K562 (cell line): Measurements from ENCODE around the gene CCDC9B. TPM values are rescaled to one million over a fixed set of nuclear protein-coding genes. Genes with fewer than 3 reads are reported as not detected.
A peak's percentile ranks its signal among the peaks of the same experiment; 100 is the strongest.

ENCODE experiments used
- CHCHD3 ChIP-seq: fragments of 250-450 bp; sonication (Bioruptor Pico); IDR thresholded peaks from 2 replicates; pipeline ENCODE4 v2.1.2; 2022; ENCODE audit warnings: mild to moderate bottlenecking
- EP300 ChIP-seq: IDR thresholded peaks from 2 replicates; pipeline ENCODE4 v1.6.1; 2012; ENCODE audit warnings: low read length, improper control_type of control experiment
- MCM3 ChIP-seq: fragments of 450-650 bp; IDR thresholded peaks from 2 replicates; pipeline ENCODE4 v1.6.1; 2016
- MYC ChIP-seq, 2 experiments: fragments of 250-450 bp in 1 of 2; sonication (Bioruptor Pico) in 1 of 2; IDR thresholded peaks; 2 replicates each; pipeline versions ENCODE4 v1.5.1 to v1.6.1; 2012 to 2021; ENCODE audit warnings: low read depth in 2 of 2, borderline replicate concordance in 1 of 2, improper control_type of control experiment in 1 of 2, low read length in 1 of 2, mild to moderate bottlenecking in 1 of 2, moderate library complexity in 1 of 2
- PCBP2 ChIP-seq: fragments of 200-400 bp; formaldehyde crosslinking; IDR thresholded peaks from 2 replicates; pipeline ENCODE4 v1.6.1; 2018; ENCODE audit warnings: low read length, low read depth, mild to moderate bottlenecking, moderate library complexity; ENCODE audit not compliant: poor library complexity, severe bottlenecking
- RNF2 ChIP-seq: sonication (generic); IDR thresholded peaks from 2 replicates; pipeline ENCODE4 v1.6.1; 2016
- TCF7 ChIP-seq: sonication (generic); IDR thresholded peaks from 2 replicates; pipeline ENCODE4 v1.6.1; 2016; ENCODE audit warnings: antibody characterized with exemption, borderline replicate concordance
- ZBTB8A ChIP-seq: fragments of 450-650 bp; IDR thresholded peaks from 2 replicates; pipeline ENCODE4 v1.6.1; 2018; ENCODE audit warnings: mild to moderate bottlenecking, moderate library complexity; ENCODE audit not compliant: partially characterized antibody
- ZNF140 ChIP-seq: fragments of 250-450 bp; sonication (Bioruptor Pico); IDR thresholded peaks from 2 replicates; pipeline ENCODE4 v1.8.0; 2021; ENCODE audit warnings: moderate library complexity, mild to moderate bottlenecking, inconsistent platforms
- polyA plus RNA-seq, 8 experiments: library from polyadenylated mRNA; depleted of rRNA in 4 of 8; stranded (reverse) in 5 of 8; unstranded in 3 of 8; fragments of >200 nt; fragmentation: Nextera tagmentation in 2 of 8; fragmentation: Illumina TruSeq in 1 of 8; extraction: Ambion mirVana in 2 of 8; extraction: Trizol in 1 of 8; gene quantifications; 2 replicates each; pipeline versions ENCODE4 v1.2.1 to v1.2.3, GENCODE V29; 2011 to 2014; ENCODE audit warnings: inconsistent platforms in 1 of 8, missing spikeins in 1 of 8
- total RNA-seq, 7 experiments: library from RNA; depleted of rRNA in 6 of 7; stranded (reverse); fragments of >200 nt in 6 of 7; fragmentation: Illumina TruSeq in 2 of 7; extraction: Trizol in 2 of 7; gene quantifications; 2 replicates each; pipeline versions ENCODE4 v1.2.1 to v1.2.3, GENCODE V29; 2011 to 2021; ENCODE audit warnings: low replicate concordance in 1 of 7
- TF ChIP-seq, protein P1 (sequence below): fragments of 450-650 bp; IDR thresholded peaks from 2 replicates; pipeline ENCODE4 v1.6.1; 2017; ENCODE audit warnings: mild to moderate bottlenecking, moderate library complexity
- TF ChIP-seq, protein P2 (sequence below): sonication (generic); formaldehyde crosslinking; IDR thresholded peaks from 2 replicates; pipeline ENCODE4 v1.8.0; 2022; ENCODE audit warnings: mild to moderate bottlenecking, low read depth, missing genetic modification reagents
- TF ChIP-seq, protein P3 (sequence below): fragments of 450-650 bp; IDR thresholded peaks from 2 replicates; pipeline ENCODE4 v1.6.1; 2017; ENCODE audit warnings: antibody characterized with exemption

Gene CCDC9B
- total and polyA plus RNA-seq, 9 of the 15 experiments (the other 6 are each of a cell fraction or from before 2014, with no cell fraction given), result 0.01 to 0.47 (median 0.15) TPM; not detected in 1

DNA sequence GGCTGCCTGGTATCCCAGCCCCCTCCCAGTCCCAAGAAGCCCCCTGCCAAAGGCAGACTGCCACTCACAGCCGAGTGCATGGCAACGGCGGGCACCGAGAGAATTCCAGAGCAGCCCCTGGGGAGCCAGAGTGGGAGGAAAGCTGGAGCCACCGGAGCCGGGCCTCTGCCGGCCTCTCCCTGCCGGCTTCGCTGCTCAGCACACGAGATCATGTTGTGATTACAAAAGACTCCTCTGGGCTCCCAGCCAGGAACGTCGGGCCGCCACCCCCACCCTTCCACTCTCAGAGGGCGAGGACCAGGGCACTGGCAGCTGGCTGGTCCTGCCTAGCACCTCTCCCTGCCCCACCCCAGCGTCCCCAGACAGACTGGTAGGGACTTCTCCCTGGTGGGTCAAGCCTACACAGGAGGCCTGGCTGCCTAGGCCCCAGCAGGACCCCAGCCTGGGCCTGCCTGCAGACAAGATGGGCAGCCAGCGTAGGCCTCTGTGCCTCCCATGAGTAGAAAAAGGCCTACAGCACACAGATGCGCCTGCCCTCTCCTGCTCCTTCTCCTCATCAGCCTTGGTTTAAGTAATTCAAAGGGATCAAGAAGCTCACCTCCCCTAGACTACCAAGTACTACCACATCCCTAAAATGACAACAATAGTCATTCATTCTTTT is at the start of gene CCDC9B (continued):
- TF ChIP-seq, protein P1, sequence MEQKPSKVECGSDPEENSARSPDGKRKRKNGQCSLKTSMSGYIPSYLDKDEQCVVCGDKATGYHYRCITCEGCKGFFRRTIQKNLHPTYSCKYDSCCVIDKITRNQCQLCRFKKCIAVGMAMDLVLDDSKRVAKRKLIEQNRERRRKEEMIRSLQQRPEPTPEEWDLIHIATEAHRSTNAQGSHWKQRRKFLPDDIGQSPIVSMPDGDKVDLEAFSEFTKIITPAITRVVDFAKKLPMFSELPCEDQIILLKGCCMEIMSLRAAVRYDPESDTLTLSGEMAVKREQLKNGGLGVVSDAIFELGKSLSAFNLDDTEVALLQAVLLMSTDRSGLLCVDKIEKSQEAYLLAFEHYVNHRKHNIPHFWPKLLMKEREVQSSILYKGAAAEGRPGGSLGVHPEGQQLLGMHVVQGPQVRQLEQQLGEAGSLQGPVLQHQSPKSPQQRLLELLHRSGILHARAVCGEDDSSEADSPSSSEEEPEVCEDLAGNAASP, result no peak
- TF ChIP-seq MCM3 (no peak), RNF2 (no peak), EP300 (no peak), PCBP2 (no peak), CHCHD3 (CRISPR knock-in tag) (no peak), MYC (IDR thresholded peaks at IDR 0.05; ENCODE audit: low read depth, low read length) (peak; percentile 40; the same call in 1 of the 2 replicates), MYC (CRISPR knock-in tag; IDR thresholded peaks at IDR 0.05; ENCODE audit: borderline replicate concordance, low read depth) (no peak), ZBTB8A (no peak), TCF7 (no peak), ZNF140 (CRISPR knock-in tag) (no peak)
- TF ChIP-seq, protein P2, sequence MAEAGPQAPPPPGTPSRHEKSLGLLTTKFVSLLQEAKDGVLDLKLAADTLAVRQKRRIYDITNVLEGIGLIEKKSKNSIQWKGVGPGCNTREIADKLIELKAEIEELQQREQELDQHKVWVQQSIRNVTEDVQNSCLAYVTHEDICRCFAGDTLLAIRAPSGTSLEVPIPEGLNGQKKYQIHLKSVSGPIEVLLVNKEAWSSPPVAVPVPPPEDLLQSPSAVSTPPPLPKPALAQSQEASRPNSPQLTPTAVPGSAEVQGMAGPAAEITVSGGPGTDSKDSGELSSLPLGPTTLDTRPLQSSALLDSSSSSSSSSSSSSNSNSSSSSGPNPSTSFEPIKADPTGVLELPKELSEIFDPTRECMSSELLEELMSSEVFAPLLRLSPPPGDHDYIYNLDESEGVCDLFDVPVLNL, result no peak
- TF ChIP-seq, protein P3, sequence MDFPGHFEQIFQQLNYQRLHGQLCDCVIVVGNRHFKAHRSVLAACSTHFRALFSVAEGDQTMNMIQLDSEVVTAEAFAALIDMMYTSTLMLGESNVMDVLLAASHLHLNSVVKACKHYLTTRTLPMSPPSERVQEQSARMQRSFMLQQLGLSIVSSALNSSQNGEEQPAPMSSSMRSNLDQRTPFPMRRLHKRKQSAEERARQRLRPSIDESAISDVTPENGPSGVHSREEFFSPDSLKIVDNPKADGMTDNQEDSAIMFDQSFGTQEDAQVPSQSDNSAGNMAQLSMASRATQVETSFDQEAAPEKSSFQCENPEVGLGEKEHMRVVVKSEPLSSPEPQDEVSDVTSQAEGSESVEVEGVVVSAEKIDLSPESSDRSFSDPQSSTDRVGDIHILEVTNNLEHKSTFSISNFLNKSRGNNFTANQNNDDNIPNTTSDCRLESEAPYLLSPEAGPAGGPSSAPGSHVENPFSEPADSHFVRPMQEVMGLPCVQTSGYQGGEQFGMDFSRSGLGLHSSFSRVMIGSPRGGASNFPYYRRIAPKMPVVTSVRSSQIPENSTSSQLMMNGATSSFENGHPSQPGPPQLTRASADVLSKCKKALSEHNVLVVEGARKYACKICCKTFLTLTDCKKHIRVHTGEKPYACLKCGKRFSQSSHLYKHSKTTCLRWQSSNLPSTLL, result no peak
- TF ChIP-seq, all 486 proteins: peak for 27
